ENCODE results near the gene MELTF.

Gene MELTF

DNA sequence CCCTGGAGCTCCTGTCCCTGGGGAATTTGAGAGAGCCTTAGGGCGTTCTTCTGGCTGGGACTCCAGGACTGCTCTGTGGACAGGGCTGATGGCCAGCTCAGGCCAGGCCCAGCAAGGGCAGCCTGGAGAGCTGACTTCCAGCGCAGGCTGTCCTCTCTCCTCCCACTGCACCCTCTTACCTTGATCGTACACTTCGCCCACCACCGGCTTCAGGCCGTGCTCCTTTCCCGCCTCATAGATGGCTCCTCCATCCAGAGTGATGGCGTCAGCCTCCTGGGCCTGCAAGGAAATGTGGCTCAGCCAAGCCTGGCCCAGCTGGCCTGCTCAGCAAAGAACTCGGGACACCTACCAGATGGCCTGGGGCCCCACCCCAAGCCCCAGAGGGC lies 3.1 kb downstream of the MELTF start:
- ATAC-seq = no peak
- no peak for TF ChIP-seq ZNF565 (CRISPR knock-in tag; conservative IDR thresholded peaks at IDR 0.05; ENCODE audit: low read depth)
- TF ChIP-seq SNAI2 (CRISPR knock-in tag; IDR thresholded peaks at IDR 0.05) = no peak
- no peak for TF ChIP-seq ZNF8 (CRISPR knock-in tag; IDR thresholded peaks at IDR 0.05)
- no peak for TF ChIP-seq CSDC2 (CRISPR knock-in tag; IDR thresholded peaks at IDR 0.05)
- no peak for TF ChIP-seq TOX (CRISPR knock-in tag; IDR thresholded peaks at IDR 0.05; ENCODE audit: borderline replicate concordance)
- TF ChIP-seq ZFP3 (CRISPR knock-in tag; IDR thresholded peaks at IDR 0.05) = no peak

DNA sequence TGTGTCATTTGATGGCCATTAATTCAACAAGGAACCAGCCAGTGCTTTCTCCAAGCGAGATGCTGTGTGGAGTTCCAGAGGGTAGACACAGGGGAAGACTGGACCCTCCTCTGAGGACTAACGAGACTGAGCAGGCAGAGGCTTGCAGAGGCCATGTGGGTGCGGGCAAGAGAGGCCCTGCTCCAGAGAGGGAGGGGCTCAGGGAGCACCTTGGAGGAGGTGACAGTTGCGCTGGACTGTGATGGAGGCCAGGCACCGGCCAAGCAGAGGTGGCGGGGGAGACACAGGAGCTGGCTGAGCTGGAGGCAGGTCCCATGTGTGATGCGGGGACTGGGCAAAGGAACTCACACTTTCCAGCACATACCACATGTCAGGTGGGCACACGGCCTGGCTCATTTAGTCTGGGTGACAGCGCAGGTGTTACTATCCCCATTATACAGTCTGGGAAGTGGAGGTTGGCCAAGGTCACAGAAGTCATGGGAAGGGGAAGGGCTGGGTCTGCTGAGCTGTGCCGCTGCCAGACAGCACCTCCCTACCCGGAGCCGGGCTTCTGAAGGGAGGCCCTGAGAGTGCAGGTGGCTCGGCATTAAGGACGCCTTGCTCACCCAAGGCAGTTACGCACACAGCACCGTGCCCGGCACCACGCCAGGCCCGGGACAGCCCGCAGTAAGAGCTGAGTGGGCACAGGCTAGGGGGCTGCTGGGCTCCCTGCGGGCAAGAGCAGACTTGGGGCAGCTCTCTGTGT lies 3.7 kb downstream of the MELTF start:
- ATAC-seq = no peak
- TF ChIP-seq ZFP30 (CRISPR knock-in tag; IDR thresholded peaks at IDR 0.05) (no peak), OSR1 (CRISPR knock-in tag; IDR thresholded peaks at IDR 0.05) (no peak), ZC3H10 (CRISPR knock-in tag; IDR thresholded peaks at IDR 0.05) (no peak), TOX (CRISPR knock-in tag; IDR thresholded peaks at IDR 0.05; ENCODE audit: borderline replicate concordance) (no peak), PPARA (CRISPR knock-in tag; IDR thresholded peaks at IDR 0.05; ENCODE audit: borderline replicate concordance) (no peak), GLIS3 (CRISPR knock-in tag; IDR thresholded peaks at IDR 0.05) (no peak), ESRRG (CRISPR knock-in tag; IDR thresholded peaks at IDR 0.05) (no peak), ZNF565 (CRISPR knock-in tag; conservative IDR thresholded peaks at IDR 0.05; ENCODE audit: low read depth) (no peak)
- TF ChIP-seq, protein P1, sequence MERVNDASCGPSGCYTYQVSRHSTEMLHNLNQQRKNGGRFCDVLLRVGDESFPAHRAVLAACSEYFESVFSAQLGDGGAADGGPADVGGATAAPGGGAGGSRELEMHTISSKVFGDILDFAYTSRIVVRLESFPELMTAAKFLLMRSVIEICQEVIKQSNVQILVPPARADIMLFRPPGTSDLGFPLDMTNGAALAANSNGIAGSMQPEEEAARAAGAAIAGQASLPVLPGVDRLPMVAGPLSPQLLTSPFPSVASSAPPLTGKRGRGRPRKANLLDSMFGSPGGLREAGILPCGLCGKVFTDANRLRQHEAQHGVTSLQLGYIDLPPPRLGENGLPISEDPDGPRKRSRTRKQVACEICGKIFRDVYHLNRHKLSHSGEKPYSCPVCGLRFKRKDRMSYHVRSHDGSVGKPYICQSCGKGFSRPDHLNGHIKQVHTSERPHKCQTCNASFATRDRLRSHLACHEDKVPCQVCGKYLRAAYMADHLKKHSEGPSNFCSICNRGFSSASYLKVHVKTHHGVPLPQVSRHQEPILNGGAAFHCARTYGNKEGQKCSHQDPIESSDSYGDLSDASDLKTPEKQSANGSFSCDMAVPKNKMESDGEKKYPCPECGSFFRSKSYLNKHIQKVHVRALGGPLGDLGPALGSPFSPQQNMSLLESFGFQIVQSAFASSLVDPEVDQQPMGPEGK (CRISPR knock-in tag; IDR thresholded peaks at IDR 0.05; ENCODE audit: borderline replicate concordance) = no peak
- TF ChIP-seq, protein P2, sequence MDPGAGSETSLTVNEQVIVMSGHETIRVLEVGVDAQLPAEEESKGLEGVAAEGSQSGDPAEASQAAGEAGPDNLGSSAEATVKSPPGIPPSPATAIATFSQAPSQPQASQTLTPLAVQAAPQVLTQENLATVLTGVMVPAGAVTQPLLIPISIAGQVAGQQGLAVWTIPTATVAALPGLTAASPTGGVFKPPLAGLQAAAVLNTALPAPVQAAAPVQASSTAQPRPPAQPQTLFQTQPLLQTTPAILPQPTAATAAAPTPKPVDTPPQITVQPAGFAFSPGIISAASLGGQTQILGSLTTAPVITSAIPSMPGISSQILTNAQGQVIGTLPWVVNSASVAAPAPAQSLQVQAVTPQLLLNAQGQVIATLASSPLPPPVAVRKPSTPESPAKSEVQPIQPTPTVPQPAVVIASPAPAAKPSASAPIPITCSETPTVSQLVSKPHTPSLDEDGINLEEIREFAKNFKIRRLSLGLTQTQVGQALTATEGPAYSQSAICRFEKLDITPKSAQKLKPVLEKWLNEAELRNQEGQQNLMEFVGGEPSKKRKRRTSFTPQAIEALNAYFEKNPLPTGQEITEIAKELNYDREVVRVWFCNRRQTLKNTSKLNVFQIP (CRISPR knock-in tag; IDR thresholded peaks at IDR 0.05; ENCODE audit: borderline replicate concordance, low read depth) = no peak

DNA sequence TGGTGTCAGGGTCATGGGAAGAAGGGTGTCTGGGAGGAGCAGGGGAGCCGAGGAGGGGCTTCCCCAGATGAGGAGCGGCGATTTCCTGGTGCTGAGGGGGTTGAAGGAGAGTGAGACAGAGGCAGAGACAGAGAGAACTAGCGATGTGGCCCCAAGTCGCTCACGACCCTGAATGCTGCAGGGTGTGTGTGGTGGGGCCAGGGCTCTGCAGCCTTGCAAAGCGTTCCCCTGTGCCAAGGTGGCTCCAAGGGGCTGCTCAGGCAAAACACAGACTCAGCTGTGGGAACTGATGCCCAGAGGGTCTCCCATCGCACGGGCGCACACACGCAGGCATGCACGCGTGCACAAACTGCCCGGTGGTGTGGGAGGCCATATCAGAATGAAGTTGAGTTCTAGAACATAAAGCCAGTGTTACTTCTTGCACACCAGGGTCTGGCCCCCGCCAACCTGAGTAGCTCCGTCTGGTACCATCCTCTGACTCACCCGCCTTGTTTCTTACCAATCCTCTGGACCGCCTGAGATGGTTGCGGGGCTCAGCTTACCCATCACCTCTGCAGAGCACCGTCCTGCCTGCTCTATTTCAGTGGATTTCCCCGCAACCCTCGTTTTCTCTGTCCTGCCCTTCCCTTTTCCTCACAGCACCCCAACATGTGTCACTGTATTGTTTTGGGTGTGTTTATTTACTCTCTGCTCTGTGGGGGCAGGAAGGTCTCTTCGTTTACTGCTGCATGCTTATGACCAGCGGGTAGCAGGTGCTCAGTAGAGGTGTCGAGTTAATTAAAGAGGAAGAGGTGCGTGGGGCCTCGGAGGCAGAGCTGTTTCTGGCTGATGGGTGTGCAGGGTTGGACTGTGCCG lies 4.5 kb downstream of the MELTF start:
- ATAC-seq = no peak
- no peak for TF ChIP-seq ZNF8 (CRISPR knock-in tag; IDR thresholded peaks at IDR 0.05)
- TF ChIP-seq, protein P2 (CRISPR knock-in tag; IDR thresholded peaks at IDR 0.05; ENCODE audit: borderline replicate concordance, low read depth) = no peak
- no peak for TF ChIP-seq TOX (CRISPR knock-in tag; IDR thresholded peaks at IDR 0.05; ENCODE audit: borderline replicate concordance)
- TF ChIP-seq ZFP30 (CRISPR knock-in tag; IDR thresholded peaks at IDR 0.05) = no peak
- no peak for TF ChIP-seq PPARA (CRISPR knock-in tag; IDR thresholded peaks at IDR 0.05; ENCODE audit: borderline replicate concordance)
- TF ChIP-seq ZNF565 (CRISPR knock-in tag; conservative IDR thresholded peaks at IDR 0.05; ENCODE audit: low read depth) = no peak
- TF ChIP-seq, protein P3, sequence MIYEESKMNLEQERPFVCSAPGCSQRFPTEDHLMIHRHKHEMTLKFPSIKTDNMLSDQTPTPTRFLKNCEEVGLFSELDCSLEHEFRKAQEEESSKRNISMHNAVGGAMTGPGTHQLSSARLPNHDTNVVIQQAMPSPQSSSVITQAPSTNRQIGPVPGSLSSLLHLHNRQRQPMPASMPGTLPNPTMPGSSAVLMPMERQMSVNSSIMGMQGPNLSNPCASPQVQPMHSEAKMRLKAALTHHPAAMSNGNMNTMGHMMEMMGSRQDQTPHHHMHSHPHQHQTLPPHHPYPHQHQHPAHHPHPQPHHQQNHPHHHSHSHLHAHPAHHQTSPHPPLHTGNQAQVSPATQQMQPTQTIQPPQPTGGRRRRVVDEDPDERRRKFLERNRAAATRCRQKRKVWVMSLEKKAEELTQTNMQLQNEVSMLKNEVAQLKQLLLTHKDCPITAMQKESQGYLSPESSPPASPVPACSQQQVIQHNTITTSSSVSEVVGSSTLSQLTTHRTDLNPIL (CRISPR knock-in tag; IDR thresholded peaks at IDR 0.05; ENCODE audit: low read depth) = no peak
- no peak for TF ChIP-seq RARB (CRISPR knock-in tag; IDR thresholded peaks at IDR 0.05)
- no peak for TF ChIP-seq ZFP3 (CRISPR knock-in tag; IDR thresholded peaks at IDR 0.05)
- no peak for TF ChIP-seq CSDC2 (CRISPR knock-in tag; IDR thresholded peaks at IDR 0.05)
- no peak for TF ChIP-seq ISL1 (CRISPR knock-in tag; IDR thresholded peaks at IDR 0.05)
- TF ChIP-seq TCF4 (CRISPR knock-in tag; IDR thresholded peaks at IDR 0.05; ENCODE audit: borderline replicate concordance) = no peak
- no peak for TF ChIP-seq BACH2 (CRISPR knock-in tag; IDR thresholded peaks at IDR 0.05; ENCODE audit: borderline replicate concordance)
- TF ChIP-seq, protein P4, sequence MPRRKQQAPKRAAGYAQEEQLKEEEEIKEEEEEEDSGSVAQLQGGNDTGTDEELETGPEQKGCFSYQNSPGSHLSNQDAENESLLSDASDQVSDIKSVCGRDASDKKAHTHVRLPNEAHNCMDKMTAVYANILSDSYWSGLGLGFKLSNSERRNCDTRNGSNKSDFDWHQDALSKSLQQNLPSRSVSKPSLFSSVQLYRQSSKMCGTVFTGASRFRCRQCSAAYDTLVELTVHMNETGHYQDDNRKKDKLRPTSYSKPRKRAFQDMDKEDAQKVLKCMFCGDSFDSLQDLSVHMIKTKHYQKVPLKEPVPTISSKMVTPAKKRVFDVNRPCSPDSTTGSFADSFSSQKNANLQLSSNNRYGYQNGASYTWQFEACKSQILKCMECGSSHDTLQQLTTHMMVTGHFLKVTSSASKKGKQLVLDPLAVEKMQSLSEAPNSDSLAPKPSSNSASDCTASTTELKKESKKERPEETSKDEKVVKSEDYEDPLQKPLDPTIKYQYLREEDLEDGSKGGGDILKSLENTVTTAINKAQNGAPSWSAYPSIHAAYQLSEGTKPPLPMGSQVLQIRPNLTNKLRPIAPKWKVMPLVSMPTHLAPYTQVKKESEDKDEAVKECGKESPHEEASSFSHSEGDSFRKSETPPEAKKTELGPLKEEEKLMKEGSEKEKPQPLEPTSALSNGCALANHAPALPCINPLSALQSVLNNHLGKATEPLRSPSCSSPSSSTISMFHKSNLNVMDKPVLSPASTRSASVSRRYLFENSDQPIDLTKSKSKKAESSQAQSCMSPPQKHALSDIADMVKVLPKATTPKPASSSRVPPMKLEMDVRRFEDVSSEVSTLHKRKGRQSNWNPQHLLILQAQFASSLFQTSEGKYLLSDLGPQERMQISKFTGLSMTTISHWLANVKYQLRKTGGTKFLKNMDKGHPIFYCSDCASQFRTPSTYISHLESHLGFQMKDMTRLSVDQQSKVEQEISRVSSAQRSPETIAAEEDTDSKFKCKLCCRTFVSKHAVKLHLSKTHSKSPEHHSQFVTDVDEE (CRISPR knock-in tag; IDR thresholded peaks at IDR 0.05) = no peak
- no peak for TF ChIP-seq ARNTL (CRISPR knock-in tag; IDR thresholded peaks at IDR 0.05; ENCODE audit: borderline replicate concordance, low read depth)
- no peak for TF ChIP-seq SNAI2 (CRISPR knock-in tag; IDR thresholded peaks at IDR 0.05)
- no peak for TF ChIP-seq ESRRG (CRISPR knock-in tag; IDR thresholded peaks at IDR 0.05)
